Measurements from ENCODE around the gene SLC43A2. TPM values are rescaled to one million over a fixed set of nuclear protein-coding genes. Genes with fewer than 3 reads are reported as not detected.

SLC43A2 gene
- total and polyA plus RNA-seq, 2 donors (not counting 3 experiments of a cell fraction or from before 2014, with no cell fraction given) = 41.7 to 52.0 TPM

GRCh38 chr17:1638171-1638590 lies 9.5 kb upstream of the SLC43A2 start:
- H3K9ac ChIP-seq (replicated peaks; ENCODE audit: extremely low read depth, insufficient read depth, low read length) = no peak overlapping the region
- dilution Hi-C loops (cut with MboI; ENCODE audit: extremely low pct_ligation_motif_present, low sequenced_read_pairs) = no loop called here
- FAIRE-seq (no peak), DNase-seq (ENCODE audit: low read depth, low spot score) (no peak)
- no peaks in the 10 kb centered on the region for H3K79me2 ChIP-seq (ENCODE audit: control insufficient read depth, insufficient read depth, low read length)
- H3K27me3 ChIP-seq (ENCODE audit: control insufficient read depth in 2 of 2, insufficient read depth in 2 of 2, low read length in 2 of 2) = no peaks in the 10 kb centered on the region
- TF ChIP-seq POLR2A (IDR thresholded peaks at IDR 0.05; ENCODE audit: low read depth, low read length) (no peak), FOS (IDR thresholded peaks at IDR 0.05; ENCODE audit: borderline replicate concordance, insufficient read depth, low read length) (no peak), MAX (IDR thresholded peaks at IDR 0.05; ENCODE audit: insufficient read depth, insufficient read length) (no peak), MYC (IDR thresholded peaks at IDR 0.05; ENCODE audit: low read depth, low read length) (no peak), CTCF (IDR thresholded peaks at IDR 0.05; ENCODE audit: extremely low read depth in 1 of 2, insufficient read depth in 1 of 2, low read depth in 1 of 2, low read length in 2 of 2) (no peak), JUN (IDR thresholded peaks at IDR 0.05; ENCODE audit: borderline replicate concordance, insufficient read depth, insufficient read length, low read depth) (no peak), GATA2 (IDR thresholded peaks at IDR 0.05; ENCODE audit: insufficient read depth, insufficient read length, low read depth, low read length) (no peak), EZH2 (IDR thresholded peaks at IDR 0.05; ENCODE audit: borderline replicate concordance, low read depth, low read length, severe bottlenecking) (no peak), POLR2AphosphoS5 (IDR thresholded peaks at IDR 0.05; ENCODE audit: insufficient read depth, low read depth, low read length) (no peak)
- H3K4me3 ChIP-seq (replicated peaks in 1 of 3; ENCODE audit: insufficient read depth in 1 of 3, low read depth in 1 of 3, low read length in 3 of 3) = no peak overlapping the region
- no peak overlapping the region for H3K4me2 ChIP-seq (ENCODE audit: insufficient read depth, low read length)
- no peaks in the 10 kb centered on the region for H3K9me3 ChIP-seq (replicated peaks; ENCODE audit: control insufficient read depth, insufficient read depth, low read length)
- H4K20me1 ChIP-seq (replicated peaks; ENCODE audit: control insufficient read depth, extremely low read depth, insufficient read depth, low read length) = no peaks in the 10 kb centered on the region
- POLR2A ChIA-PET = no interaction called here
- no TSS peak for BruUV-seq (replicated peaks)
- CTCF ChIA-PET = interaction anchor here (1.5 to 2.7 kb wide), 2 partner anchors 8 to 64 kb away, joined by 7 to 8 read pairs; no protein-coding TSS in a partner anchor
- intact Hi-C loops (cut with micrococcal nuclease) = no loop called here
- no peaks in the 10 kb centered on the region for H3K9me1 ChIP-seq (replicated peaks; ENCODE audit: control insufficient read depth, extremely low read depth, insufficient read depth, low read length)
- no peak overlapping the region for H3K27ac ChIP-seq (ENCODE audit: insufficient read depth, low read depth, low read length)
- H2AFZ ChIP-seq (ENCODE audit: low read depth, low read length) = no peak overlapping the region
- H3K36me3 ChIP-seq (ENCODE audit: control insufficient read depth in 2 of 2, extremely low read depth in 1 of 2, insufficient read depth in 2 of 2, low read length in 2 of 2) = peaks cover 2 to 48% of the 10 kb centered on the region in 2 experiments
- no peaks in the 10 kb centered on the region for H3K4me1 ChIP-seq (ENCODE audit: control insufficient read depth, extremely low read depth, insufficient read depth, low read length)

Measured in endothelial cell of umbilical vein (primary cell).